Femur (tissue), 1 donor: ENCODE results near the gene MIDN.
A peak's percentile ranks its signal among the peaks of the same experiment; 100 is the strongest.

Source experiments
- DNase-seq: peaks from one replicate; pipeline ENCODE4 v3.0.0-alpha.2; 2017

The MIDN gene

GRCh38 chr19:1233115-1233667 lies 15.2 kb upstream of the MIDN start:
- no peak for DNase-seq

GRCh38 chr19:1234051-1234954 lies 14.1 kb upstream of the MIDN start:
- DNase-seq, result no peak

GRCh38 chr19:1234955-1235380 lies 13.4 kb upstream of the MIDN start:
- no peak for DNase-seq

GRCh38 chr19:1235625-1236538 lies 12.5 kb upstream of the MIDN start:
- DNase-seq, result no peak

- DNase-seq, result no peak
These were observed 11.8 kb upstream of the MIDN start for GRCh38 chr19:1236576-1236975.

GRCh38 chr19:1237027-1237659 lies 11.2 kb upstream of the MIDN start:
- peak; percentile 71 for DNase-seq

GRCh38 chr19:1237754-1238368 lies 10.5 kb upstream of the MIDN start, which contains the start of gene CBARP:
Gene CBARP, minus strand, starts transcription at chr19:1238005. Its CDS starts 1,905 bp downstream, at chr19:1236100.
- DNase-seq, result peak; percentile 48

GRCh38 chr19:1238369-1239303 lies 9.7 kb upstream of the MIDN start:
- no peak for DNase-seq

GRCh38 chr19:1239420-1239795 lies 9.0 kb upstream of the MIDN start:
- no peak for DNase-seq

- peak; percentile 94 for DNase-seq
These were observed 8.3 kb upstream of the MIDN start for GRCh38 chr19:1239796-1240737.

- no peak for DNase-seq
These were observed 7.5 kb upstream of the MIDN start for GRCh38 chr19:1240925-1241324.

GRCh38 chr19:1241417-1242095 lies 6.8 kb upstream of the MIDN start, which contains the start of gene ATP5F1D:
Gene ATP5F1D, plus strand, starts transcription at chr19:1241751. Its CDS starts 100 bp downstream, at chr19:1241851.
- DNase-seq, result peak; percentile 96

- DNase-seq, result peak; percentile 91
These were observed 4.4 kb upstream of the MIDN start for GRCh38 chr19:1243768-1244692.

- DNase-seq, result peak; percentile 72
These were observed 3.5 kb upstream of the MIDN start for GRCh38 chr19:1244693-1245451.

- peak; percentile 82 for DNase-seq
These were observed 2.7 kb upstream of the MIDN start for GRCh38 chr19:1245494-1246264.
